CD14-positive monocyte (primary cell): ENCODE results near the gene TNFSF13. TPM values are rescaled to one million over a fixed set of nuclear protein-coding genes. Genes with fewer than 3 reads are reported as not detected.
A peak's percentile ranks its signal among the peaks of the same experiment; 100 is the strongest.

Experiments used
- DNase-seq, 3 donors: peaks; one replicate each; pipeline ENCODE4 v3.0.0-alpha.2; 2011 to 2022
- H2AFZ ChIP-seq: 2 replicates; pipeline ENCODE4 v1.6.0; 2012; ENCODE audit warnings: mild to moderate bottlenecking, low read depth, low read length, inconsistent platforms; ENCODE audit not compliant: insufficient read depth, poor library complexity, severe bottlenecking
- H3K27ac ChIP-seq, 2 donors: 1 replicate in 1 of 2; 2 replicates in 1 of 2; pipeline ENCODE4 v1.5.1; 2012 to 2013; ENCODE audit warnings: low read length in 2 of 2, control low read depth in 1 of 2, inconsistent platforms in 1 of 2, low read depth in 1 of 2, mild to moderate bottlenecking in 1 of 2
- H3K27me3 ChIP-seq, 2 donors: one replicate each; pipeline versions ENCODE4 v1.6.0 to v1.6.1; 2011 to 2013; ENCODE audit warnings: low read length in 2 of 2; ENCODE audit not compliant: control insufficient read depth in 2 of 2, insufficient read depth in 2 of 2
- H3K36me3 ChIP-seq, 2 donors: replicated peaks in 1 of 2; 1 replicate in 1 of 2; 2 replicates in 1 of 2; pipeline versions ENCODE4 v1.5.1 to v1.6.1; 2012 to 2013; ENCODE audit warnings: low read length in 2 of 2, control low read depth in 1 of 2, inconsistent platforms in 1 of 2, mild to moderate bottlenecking in 1 of 2; ENCODE audit not compliant: insufficient read depth in 2 of 2, control insufficient read depth in 1 of 2
- H3K4me1 ChIP-seq, 2 donors: 1 replicate in 1 of 2; 2 replicates in 1 of 2; pipeline versions ENCODE4 v1.5.1 to v1.6.1; 2012 to 2013; ENCODE audit warnings: low read length in 2 of 2, control low read depth in 1 of 2, inconsistent platforms in 1 of 2, mild to moderate bottlenecking in 1 of 2, moderate library complexity in 1 of 2; ENCODE audit not compliant: insufficient read depth in 2 of 2, control insufficient read depth in 1 of 2
- H3K4me2 ChIP-seq: replicated peaks from 2 replicates; pipeline ENCODE3; 2012; ENCODE audit warnings: low read length, moderate library complexity, mild to moderate bottlenecking; ENCODE audit not compliant: poor library complexity, severe bottlenecking; ENCODE audit errors: extremely low read depth
- H3K4me3 ChIP-seq, 3 experiments: fragments of 200-600 bp in 1 of 3; sonication (generic) in 1 of 3; replicated peaks in 1 of 3; 1 replicate in 2 of 3; 2 replicates in 1 of 3; pipeline ENCODE4 v1.5.1; 2011 to 2013; ENCODE audit warnings: low read length in 3 of 3, mild to moderate bottlenecking in 3 of 3, control low read depth in 2 of 3, low read depth in 2 of 3, inconsistent platforms in 1 of 3, moderate library complexity in 1 of 3
- H3K79me2 ChIP-seq: 2 replicates; pipeline ENCODE4 v1.6.0; 2012; ENCODE audit warnings: mild to moderate bottlenecking, control low read depth, inconsistent platforms, low read length, moderate library complexity; ENCODE audit not compliant: insufficient read depth
- H3K9ac ChIP-seq: 2 replicates; pipeline ENCODE4 v1.6.0; 2017; ENCODE audit warnings: low read length, mild to moderate bottlenecking; ENCODE audit not compliant: insufficient read depth, poor library complexity, severe bottlenecking
- H3K9me3 ChIP-seq, 2 donors: replicated peaks in 1 of 2; 1 replicate in 1 of 2; 2 replicates in 1 of 2; pipeline versions ENCODE4 v1.5.1 to v1.6.1; 2012 to 2013; ENCODE audit warnings: low read length in 2 of 2, control low read depth in 1 of 2; ENCODE audit not compliant: control insufficient read depth in 1 of 2, insufficient read depth in 1 of 2
- H4K20me1 ChIP-seq: 2 replicates; pipeline ENCODE4 v1.6.0; 2012; ENCODE audit warnings: mild to moderate bottlenecking, low read length, control low read depth, moderate library complexity; ENCODE audit not compliant: insufficient read depth
- H3K27ac Mint-ChIP-seq, 7 donors: one replicate each; pipeline ENCODE4 v1.8.0; 2020; ENCODE audit warnings: mild to moderate bottlenecking in 7 of 7, mixed read lengths in 7 of 7, moderate library complexity in 6 of 7, inconsistent platforms in 2 of 7
- H3K27me3 Mint-ChIP-seq, 3 donors: one replicate each; pipeline ENCODE4 v1.8.0; 2021 to 2022; ENCODE audit warnings: low read depth in 3 of 3, mild to moderate bottlenecking in 3 of 3, mixed read lengths in 3 of 3, moderate library complexity in 3 of 3, inconsistent platforms in 1 of 3
- H3K36me3 Mint-ChIP-seq, 2 donors: one replicate each; pipeline ENCODE4 v1.8.0; 2020; ENCODE audit warnings: mixed read lengths in 2 of 2, inconsistent platforms in 1 of 2, mild to moderate bottlenecking in 1 of 2
- H3K4me1 Mint-ChIP-seq: one replicate; pipeline ENCODE4 v1.8.0; 2020; ENCODE audit warnings: mild to moderate bottlenecking, mixed read lengths
- H3K4me3 Mint-ChIP-seq, 2 donors: one replicate each; pipeline ENCODE4 v1.8.0; 2020; ENCODE audit warnings: mild to moderate bottlenecking in 2 of 2, mixed read lengths in 2 of 2, moderate library complexity in 1 of 2
- H3K9me3 Mint-ChIP-seq, 7 donors: one replicate each; pipeline ENCODE4 v1.8.0; 2020 to 2022; ENCODE audit warnings: mixed read lengths in 7 of 7, mild to moderate bottlenecking in 6 of 7, moderate library complexity in 6 of 7, inconsistent platforms in 2 of 7
- CTCF ChIP-seq: fragments of 200-600 bp; IDR thresholded peaks from one replicate; pipeline ENCODE4 v1.8.0; 2022; ENCODE audit warnings: antibody characterized with exemption, mild to moderate bottlenecking
- WGBS: methylation state at CpG from one replicate; pipeline ENCODE4 v1.1.5; 2013; ENCODE audit warnings: missing lambda C conversion rate; ENCODE audit not compliant: insufficient coverage; 5-methylcytosine and 5-hydroxymethylcytosine counted together
- intact Hi-C, 2 donors: fragments of 100-400 bp; cut with micrococcal nuclease; formaldehyde crosslinking; loops; one replicate each; pipeline versions ENCODE4 v1.15.0 to v1.15.1; 2023
- polyA plus RNA-seq, 3 donors: library from polyadenylated mRNA; depleted of rRNA in 1 of 3; unstranded in 2 of 3; stranded (reverse) in 1 of 3; fragments of 300-500 nt in 2 of 3; fragments of >200 nt in 1 of 3; fragmentation: Illumina TruSeq in 2 of 3; gene quantifications; 1 replicate in 2 of 3; 2 replicates in 1 of 3; pipeline ENCODE4 v1.2.3, GENCODE V29; 2012 to 2021

TNFSF13 gene
- polyA plus RNA-seq, 3 donors: 236 to 523 (median 491) TPM

GRCh38 chr17:7575959-7576358 is 17.4 kb downstream of the TNFSF13 start:
- Histone ChIP-seq H3K4me2 (peak overlapping the region; percentile 91), H3K79me2 (peaks cover 86% of the 10 kb centered on the region), H3K4me3 (peak overlapping the region in 1 of 3 experiments; percentile 100), H3K9ac (no peak overlapping the region), H3K27me3 (no peaks in the 10 kb centered on the region), H3K9me3 (no peaks in the 10 kb centered on the region), H3K36me3 (peaks cover 50 to 57% of the 10 kb centered on the region in 2 donors), H3K4me1 (peaks cover 68 to 79% of the 10 kb centered on the region in 2 donors), H3K27ac (peak overlapping the region; percentile 99), H2AFZ (no peak overlapping the region), H4K20me1 (peaks cover 79% of the 10 kb centered on the region)
- no peak for TF ChIP-seq CTCF
- Mint-ChIP-seq H3K4me1 (peaks cover 73% of the 10 kb centered on the region), H3K27me3 (peaks cover 0 to 13% (median 2%) of the 10 kb centered on the region in 3 donors), H3K27ac (peak overlapping the region; percentile 79 to 100 (median 99)), H3K36me3 (peaks cover 73 to 81% of the 10 kb centered on the region in 2 donors), H3K9me3 (peaks cover 0 to 4% (median 0%) of the 10 kb centered on the region in 7 donors), H3K4me3 (peak overlapping the region in 1 of 2 donors; percentile 97)
- 71% methylated on average over 4 of the region's 7 CpGs for WGBS
- intact Hi-C loops: loop anchor here (5.0 to 10.0 kb wide), 2 partner anchors 251 to 266 kb away; partner anchors contain the start of gene NEURL4 (in 1 of the 2)
- no peak for DNase-seq

- peaks cover 0 to 13% (median 2%) of the 10 kb centered on the region in 3 donors for H3K27me3 Mint-ChIP-seq
- Histone ChIP-seq H3K9me3 (no peaks in the 10 kb centered on the region), H3K27me3 (no peaks in the 10 kb centered on the region), H4K20me1 (peaks cover 84% of the 10 kb centered on the region), H3K9ac (no peak overlapping the region), H3K27ac (peak overlapping the region; percentile 99), H3K79me2 (peaks cover 86% of the 10 kb centered on the region), H3K36me3 (peaks cover 49 to 52% of the 10 kb centered on the region in 2 donors), H3K4me1 (peaks cover 70 to 80% of the 10 kb centered on the region in 2 donors), H3K4me2 (peak overlapping the region; percentile 91), H3K4me3 (peak overlapping the region in 1 of 3 experiments; percentile 100), H2AFZ (no peak overlapping the region)
- intact Hi-C loops: loop anchor here (5.0 to 10.0 kb wide), 2 partner anchors 252 to 266 kb away; partner anchors contain the start of gene NEURL4 (in 1 of the 2)
- peak in 1 of 3 donors; percentile 3 for DNase-seq
- peaks cover 0 to 4% (median 0%) of the 10 kb centered on the region in 7 donors for H3K9me3 Mint-ChIP-seq
- H3K4me3 Mint-ChIP-seq: peak overlapping the region; percentile 7 to 50
- peaks cover 73% of the 10 kb centered on the region for H3K4me1 Mint-ChIP-seq
- peak overlapping the region; percentile 78 to 100 (median 99) for H3K27ac Mint-ChIP-seq
- WGBS: 92% methylated on average over 13 of the region's 14 CpGs
- TF ChIP-seq CTCF: no peak
- peaks cover 73 to 81% of the 10 kb centered on the region in 2 donors for H3K36me3 Mint-ChIP-seq
Measured at GRCh38 chr17:7576432-7576937, 17.9 kb downstream of the TNFSF13 start.
